OCI-LY1 (cell line): Measurements from ENCODE around the gene PPP2R2C.

Source experiments
- EZH2 ChIP-seq: fragments of 200-600 bp; sonication (generic), shearing (Covaris generic); IDR thresholded peaks from 2 replicates; pipeline ENCODE4 v1.8.0; 2017; ENCODE audit warnings: borderline replicate concordance, mixed run types, mild to moderate bottlenecking, antibody characterized with exemption, low read length, moderate library complexity, mixed read lengths
- TF ChIP-seq, protein P1 (sequence below): fragments of 200-600 bp; sonication (generic), shearing (Covaris generic); IDR thresholded peaks from 2 replicates; pipeline ENCODE4 v1.5.1; 2017; ENCODE audit warnings: mild to moderate bottlenecking, antibody characterized with exemption, low read length, moderate library complexity, mixed read lengths

DNA sequence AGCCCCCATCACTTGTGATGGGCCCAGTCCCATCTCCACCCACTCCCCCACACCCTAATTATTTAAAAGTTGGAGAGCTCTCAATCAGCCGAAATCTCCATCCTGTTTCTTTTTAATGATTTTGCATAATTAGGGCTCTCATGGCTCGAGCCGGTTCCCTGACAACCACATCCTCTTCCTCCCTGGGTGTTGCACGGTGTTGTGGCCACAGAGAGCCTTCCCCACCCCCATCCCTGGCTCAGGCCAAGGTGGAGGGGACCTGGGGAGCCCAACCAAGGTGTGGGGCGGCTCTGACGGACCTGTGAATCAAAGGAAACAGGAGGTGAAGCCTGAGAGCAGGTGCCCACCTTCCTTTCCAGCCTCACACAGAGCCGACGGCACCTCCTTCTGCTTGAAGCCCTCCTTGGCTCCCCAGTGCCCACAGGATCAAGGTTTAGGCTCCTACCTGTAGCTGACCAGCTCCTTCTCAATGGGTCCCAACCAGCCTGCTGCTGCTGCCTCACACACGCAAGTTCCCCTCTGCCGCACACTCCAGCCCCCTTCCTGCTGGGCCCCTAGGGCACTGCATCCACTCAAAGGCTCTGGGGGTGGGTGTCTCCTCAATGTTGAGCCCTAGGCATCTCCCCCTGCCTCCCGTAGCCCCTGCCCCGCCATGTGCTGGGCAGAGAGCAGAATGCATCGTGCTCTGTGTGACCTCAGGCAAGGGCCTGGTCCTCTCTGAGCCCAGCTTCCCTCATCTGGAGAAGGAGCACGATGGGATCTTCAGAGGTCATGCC lies 134.1 kb downstream of the PPP2R2C start:
- TF ChIP-seq, protein P1, sequence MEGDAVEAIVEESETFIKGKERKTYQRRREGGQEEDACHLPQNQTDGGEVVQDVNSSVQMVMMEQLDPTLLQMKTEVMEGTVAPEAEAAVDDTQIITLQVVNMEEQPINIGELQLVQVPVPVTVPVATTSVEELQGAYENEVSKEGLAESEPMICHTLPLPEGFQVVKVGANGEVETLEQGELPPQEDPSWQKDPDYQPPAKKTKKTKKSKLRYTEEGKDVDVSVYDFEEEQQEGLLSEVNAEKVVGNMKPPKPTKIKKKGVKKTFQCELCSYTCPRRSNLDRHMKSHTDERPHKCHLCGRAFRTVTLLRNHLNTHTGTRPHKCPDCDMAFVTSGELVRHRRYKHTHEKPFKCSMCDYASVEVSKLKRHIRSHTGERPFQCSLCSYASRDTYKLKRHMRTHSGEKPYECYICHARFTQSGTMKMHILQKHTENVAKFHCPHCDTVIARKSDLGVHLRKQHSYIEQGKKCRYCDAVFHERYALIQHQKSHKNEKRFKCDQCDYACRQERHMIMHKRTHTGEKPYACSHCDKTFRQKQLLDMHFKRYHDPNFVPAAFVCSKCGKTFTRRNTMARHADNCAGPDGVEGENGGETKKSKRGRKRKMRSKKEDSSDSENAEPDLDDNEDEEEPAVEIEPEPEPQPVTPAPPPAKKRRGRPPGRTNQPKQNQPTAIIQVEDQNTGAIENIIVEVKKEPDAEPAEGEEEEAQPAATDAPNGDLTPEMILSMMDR: no peak
- no peak for TF ChIP-seq EZH2
